Measurements from ENCODE around the gene TMEM147. TPM values are rescaled to one million over a fixed set of nuclear protein-coding genes. Genes with fewer than 3 reads are reported as not detected.
A peak's percentile ranks its signal among the peaks of the same experiment; 100 is the strongest.

TMEM147 gene, protein sequence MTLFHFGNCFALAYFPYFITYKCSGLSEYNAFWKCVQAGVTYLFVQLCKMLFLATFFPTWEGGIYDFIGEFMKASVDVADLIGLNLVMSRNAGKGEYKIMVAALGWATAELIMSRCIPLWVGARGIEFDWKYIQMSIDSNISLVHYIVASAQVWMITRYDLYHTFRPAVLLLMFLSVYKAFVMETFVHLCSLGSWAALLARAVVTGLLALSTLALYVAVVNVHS
- total RNA-seq = 100 to 1,000 TPM in 2 of 4 donors, 10 to 100 TPM in 2; 47.3 to 109 (median 91.6) TPM

DNA sequence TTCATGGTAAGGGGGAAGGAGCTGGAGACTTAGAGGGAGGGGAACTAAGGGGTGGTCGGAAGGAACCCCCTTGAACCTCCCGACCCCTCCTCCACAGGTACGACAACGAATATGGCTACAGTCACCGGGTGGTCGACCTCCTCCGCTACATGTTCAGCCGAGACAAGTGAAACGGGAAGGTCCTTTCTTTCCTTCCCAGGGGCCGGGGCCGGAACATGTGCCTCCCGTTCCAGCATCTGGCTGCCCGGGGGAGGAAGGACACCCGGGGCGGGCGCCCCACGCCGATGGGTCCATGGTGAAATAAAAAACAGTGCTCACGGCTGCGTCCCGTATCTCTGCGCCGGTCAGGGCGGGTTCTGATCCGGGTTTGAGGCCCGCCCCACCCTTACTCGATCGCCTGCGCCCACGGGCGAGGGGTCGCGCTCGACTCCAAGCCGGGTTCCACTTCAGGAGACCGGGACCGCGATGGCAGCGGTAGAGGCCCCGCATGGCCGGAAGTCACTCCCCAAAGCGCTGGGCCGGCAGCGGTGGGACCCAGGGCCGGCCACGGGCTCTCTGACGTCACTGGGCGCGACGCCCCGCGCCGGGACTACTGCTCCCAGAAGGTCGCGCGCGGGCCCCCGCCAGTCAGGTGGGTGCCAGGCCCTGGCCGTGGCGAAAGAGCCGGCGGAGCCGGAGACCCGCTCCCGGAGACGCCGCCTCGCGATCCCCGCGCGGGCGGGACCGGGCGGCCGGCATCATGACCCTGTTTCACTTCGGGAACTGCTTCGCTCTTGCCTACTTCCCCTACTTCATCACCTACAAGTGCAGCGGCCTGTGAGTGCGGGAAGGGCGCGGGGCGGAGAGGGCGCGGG is at the start of gene TMEM147:
TMEM147 (plus strand) TSS at position 626 of the 854 bp plus-strand sequence; CDS start at position 740, 114 bp downstream.
- intact Hi-C loops (cut with DNase I) = loop anchor here (5.0 kb wide), 3 partner anchors 67 to 172 kb away; partner anchors contain the start of genes HAUS5, KMT2B and RBM42
- TF ChIP-seq, protein P1, sequence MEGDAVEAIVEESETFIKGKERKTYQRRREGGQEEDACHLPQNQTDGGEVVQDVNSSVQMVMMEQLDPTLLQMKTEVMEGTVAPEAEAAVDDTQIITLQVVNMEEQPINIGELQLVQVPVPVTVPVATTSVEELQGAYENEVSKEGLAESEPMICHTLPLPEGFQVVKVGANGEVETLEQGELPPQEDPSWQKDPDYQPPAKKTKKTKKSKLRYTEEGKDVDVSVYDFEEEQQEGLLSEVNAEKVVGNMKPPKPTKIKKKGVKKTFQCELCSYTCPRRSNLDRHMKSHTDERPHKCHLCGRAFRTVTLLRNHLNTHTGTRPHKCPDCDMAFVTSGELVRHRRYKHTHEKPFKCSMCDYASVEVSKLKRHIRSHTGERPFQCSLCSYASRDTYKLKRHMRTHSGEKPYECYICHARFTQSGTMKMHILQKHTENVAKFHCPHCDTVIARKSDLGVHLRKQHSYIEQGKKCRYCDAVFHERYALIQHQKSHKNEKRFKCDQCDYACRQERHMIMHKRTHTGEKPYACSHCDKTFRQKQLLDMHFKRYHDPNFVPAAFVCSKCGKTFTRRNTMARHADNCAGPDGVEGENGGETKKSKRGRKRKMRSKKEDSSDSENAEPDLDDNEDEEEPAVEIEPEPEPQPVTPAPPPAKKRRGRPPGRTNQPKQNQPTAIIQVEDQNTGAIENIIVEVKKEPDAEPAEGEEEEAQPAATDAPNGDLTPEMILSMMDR (IDR thresholded peaks at IDR 0.05) = no peak
- peak; percentile 85 to 87 for TF ChIP-seq POLR2AphosphoS5 (IDR thresholded peaks at IDR 0.05)
- TF ChIP-seq EP300 (IDR thresholded peaks at IDR 0.05) = no peak
- no peak for TF ChIP-seq POLR2A (IDR thresholded peaks at IDR 0.05; ENCODE audit: low read depth)
- WGBS = 0% methylated on average over 21 of the region's 85 CpGs
- H3K27ac ChIP-seq (replicated peaks in 1 of 4) = peak within 1 kb of the TSS; percentile 81 to 87 (median 84)
- peaks cover 16 to 38% (median 28%) of the 10 kb centered on the region in 4 donors for H3K4me1 ChIP-seq
- no peaks in the 10 kb centered on the region for H3K27me3 ChIP-seq
- H3K36me3 ChIP-seq = peaks cover 4 to 27% (median 18%) of the 10 kb centered on the region in 4 donors
- peak; percentile 96 for DNase-seq (ENCODE audit: extremely low spot score)
- no peaks in the 10 kb centered on the region for H3K9me3 ChIP-seq
- H3K4me3 ChIP-seq = peak within 1 kb of the TSS; percentile 79 to 89 (median 84)

DNA sequence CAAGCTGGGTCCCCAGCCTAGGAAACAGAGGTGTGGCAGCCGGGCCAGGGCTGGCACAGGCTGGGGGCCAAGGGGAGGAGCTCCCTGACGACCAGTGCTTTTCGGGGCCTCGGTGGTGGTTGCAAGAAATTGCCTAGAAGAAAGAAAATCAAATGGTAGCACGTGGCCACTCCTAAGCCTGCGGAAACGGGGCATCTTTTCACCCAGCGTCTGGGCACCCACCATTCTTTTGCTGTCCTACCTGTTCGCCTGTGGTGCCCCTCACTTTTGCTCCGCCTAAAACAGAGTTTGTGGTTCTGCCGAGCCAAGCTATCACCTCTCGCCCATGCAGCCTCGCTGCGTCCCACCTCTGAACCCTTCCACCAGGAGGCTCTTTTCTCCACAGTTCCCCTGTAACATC is 48.0 kb upstream of the TMEM147 start:
- WGBS = 81% methylated on average over 14 of the region's 14 CpGs
- no peaks in the 10 kb centered on the region for H3K9me3 ChIP-seq
- peaks cover 6 to 9% (median 7%) of the 10 kb centered on the region in 4 donors for H3K4me1 ChIP-seq
- intact Hi-C loops (cut with DNase I) = loop anchor here (5.0 kb wide), 1 partner anchor 225 kb away; no protein-coding TSS in a partner anchor
- H3K27me3 ChIP-seq = peaks cover 0 to 44% (median 0%) of the 10 kb centered on the region in 4 donors
- H3K36me3 ChIP-seq = no peaks in the 10 kb centered on the region
- DNase-seq (ENCODE audit: extremely low spot score) = no peak
- TF ChIP-seq POLR2AphosphoS5 (IDR thresholded peaks at IDR 0.05) = no peak
- no peak for TF ChIP-seq POLR2A (IDR thresholded peaks at IDR 0.05; ENCODE audit: low read depth)
- no peak for TF ChIP-seq EP300 (IDR thresholded peaks at IDR 0.05)
- TF ChIP-seq, protein P1 (IDR thresholded peaks at IDR 0.05) = no peak
- no peak overlapping the region for H3K4me3 ChIP-seq
- no peak overlapping the region for H3K27ac ChIP-seq (replicated peaks in 1 of 4)

DNA sequence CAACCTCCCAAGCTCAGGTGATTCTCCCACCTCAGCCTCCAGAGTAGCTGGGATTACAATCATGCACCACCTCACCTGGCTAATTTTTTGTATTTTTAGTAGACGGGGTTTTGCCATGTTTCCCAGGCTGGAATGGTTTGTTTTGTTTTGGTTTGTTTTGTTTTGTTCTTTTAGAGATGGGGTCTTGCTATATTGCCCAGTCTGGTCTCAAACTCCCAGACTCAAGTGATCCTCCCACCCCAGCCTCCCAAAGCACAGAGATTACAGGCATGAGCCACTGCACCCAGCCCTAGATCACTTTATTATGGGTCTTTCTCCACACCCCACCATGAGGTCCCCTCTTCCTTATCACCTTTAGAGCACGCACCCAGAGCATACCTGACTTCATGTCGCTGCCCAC is 47.2 kb upstream of the TMEM147 start:
- Histone ChIP-seq H3K4me1 (peaks cover 6 to 9% (median 7%) of the 10 kb centered on the region in 4 donors), H3K4me3 (no peak overlapping the region), H3K27me3 (peaks cover 0 to 45% (median 0%) of the 10 kb centered on the region in 4 donors), H3K36me3 (no peaks in the 10 kb centered on the region), H3K27ac (replicated peaks in 1 of 4) (no peak overlapping the region), H3K9me3 (no peaks in the 10 kb centered on the region)
- WGBS = 92% methylated on average over 3 of the region's 3 CpGs
- DNase-seq (ENCODE audit: extremely low spot score) = no peak
- TF ChIP-seq EP300 (IDR thresholded peaks at IDR 0.05) = no peak
- TF ChIP-seq POLR2A (IDR thresholded peaks at IDR 0.05; ENCODE audit: low read depth) = no peak
- no peak for TF ChIP-seq POLR2AphosphoS5 (IDR thresholded peaks at IDR 0.05)
- TF ChIP-seq, protein P1 (IDR thresholded peaks at IDR 0.05) = no peak
- intact Hi-C loops (cut with DNase I) = loop anchor here (5.0 kb wide), 1 partner anchor 226 kb away; no protein-coding TSS in a partner anchor

DNA sequence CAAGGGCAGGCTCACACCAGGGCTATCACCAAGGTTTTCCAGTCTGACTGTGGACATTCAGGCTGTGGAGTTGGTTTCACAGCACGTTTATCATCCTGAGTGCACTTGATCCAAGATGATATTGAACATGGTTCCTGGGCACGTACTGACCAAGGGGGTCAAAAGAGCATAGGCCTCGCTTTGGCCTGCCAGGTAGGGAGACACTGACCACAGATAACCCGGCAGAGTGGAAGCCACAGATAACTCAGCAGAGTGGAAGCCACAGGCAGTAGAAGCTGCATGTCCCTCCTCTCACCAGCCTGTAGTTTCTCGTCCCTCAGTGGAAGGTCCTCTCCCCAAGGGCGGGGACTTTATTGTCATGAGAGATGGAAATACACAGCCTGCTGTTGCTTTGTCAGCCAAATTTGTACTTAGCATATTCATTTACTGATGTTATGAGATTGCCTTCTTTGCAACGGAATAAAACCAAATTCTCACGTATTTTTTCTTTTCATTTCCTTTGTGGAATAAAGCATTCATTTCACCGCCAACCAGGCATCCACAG is 46.4 kb upstream of the TMEM147 start:
- intact Hi-C loops (cut with DNase I) = loop anchor here (5.0 kb wide), 1 partner anchor 227 kb away; no protein-coding TSS in a partner anchor
- 69% methylated on average over 6 of the region's 9 CpGs for WGBS

More for the DNA sequence above, 46.4 kb upstream of the TMEM147 start:
- Histone ChIP-seq H3K36me3 (no peaks in the 10 kb centered on the region), H3K4me1 (peaks cover 6 to 9% (median 7%) of the 10 kb centered on the region in 4 donors), H3K27ac (replicated peaks in 1 of 4) (no peak overlapping the region), H3K9me3 (no peaks in the 10 kb centered on the region), H3K27me3 (peaks cover 0 to 41% (median 0%) of the 10 kb centered on the region in 4 donors), H3K4me3 (no peak overlapping the region)
- DNase-seq (ENCODE audit: extremely low spot score) = no peak
- TF ChIP-seq POLR2A (IDR thresholded peaks at IDR 0.05; ENCODE audit: low read depth) (no peak), EP300 (IDR thresholded peaks at IDR 0.05) (no peak), POLR2AphosphoS5 (IDR thresholded peaks at IDR 0.05) (no peak)
- TF ChIP-seq, protein P1 (IDR thresholded peaks at IDR 0.05) = no peak
